Mesothelial cell of epicardium (in vitro differentiated cells): ENCODE data around the gene NIM1K. TPM values are rescaled to one million over a fixed set of nuclear protein-coding genes. Genes with fewer than 3 reads are reported as not detected.

Experiments
- DNase-seq, 2 experiments: peaks; one replicate each; pipeline ENCODE4 v3.0.0; 2021; ENCODE audit warnings: low spot score in 2 of 2; ENCODE audit not compliant: unreplicated experiment in 2 of 2
- H3K27ac Mint-ChIP-seq: 2 replicates; pipeline ENCODE4 v1.8.0; 2021; ENCODE audit warnings: mixed read lengths
- H3K27me3 Mint-ChIP-seq: 2 replicates; pipeline ENCODE4 v1.8.0; 2021; ENCODE audit warnings: low read depth, mixed read lengths
- H3K36me3 Mint-ChIP-seq: 2 replicates; pipeline ENCODE4 v1.8.0; 2021; ENCODE audit warnings: mixed read lengths
- H3K4me1 Mint-ChIP-seq: 2 replicates; pipeline ENCODE4 v1.8.0; 2021; ENCODE audit warnings: mixed read lengths
- H3K4me3 Mint-ChIP-seq: 2 replicates; pipeline ENCODE4 v1.8.0; 2021; ENCODE audit warnings: mild to moderate bottlenecking, moderate library complexity, mixed read lengths
- H3K9me3 Mint-ChIP-seq: 2 replicates; pipeline ENCODE4 v1.8.0; 2021; ENCODE audit warnings: mixed read lengths
- total RNA-seq: library from RNA; stranded (reverse); gene quantifications from 3 replicates; pipeline ENCODE4 v1.2.1, GENCODE V29; 2021
- TF ChIP-seq, protein P1 (sequence below): fragments of 200-600 bp; sonication (generic); IDR thresholded peaks from one replicate; pipeline ENCODE4 v1.5.0; 2021; ENCODE audit warnings: antibody characterized with exemption; ENCODE audit not compliant: unreplicated experiment

Gene NIM1K
- total RNA-seq, 1 donor from 2014 or later: 0.22 TPM

DNA sequence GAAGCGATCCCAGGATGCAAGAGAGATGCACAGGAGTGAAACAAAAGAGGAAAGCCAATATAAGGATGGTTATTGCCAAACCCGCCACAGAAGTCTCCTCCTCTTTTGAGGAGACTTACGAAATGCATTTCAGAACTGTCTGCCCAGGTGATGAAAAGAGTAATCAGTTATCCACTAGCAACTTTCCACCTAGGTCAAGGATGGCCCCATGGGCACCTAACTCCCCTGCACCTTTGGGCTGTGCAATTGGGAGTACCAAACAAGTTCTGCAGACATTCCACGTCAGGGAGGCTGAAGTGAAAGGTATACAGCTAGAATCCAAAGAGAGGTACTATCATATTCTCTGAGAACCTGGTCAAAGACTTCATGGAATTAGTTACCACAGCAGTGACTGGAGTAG is 95.5 kb downstream of the NIM1K start:
- Mint-ChIP-seq H3K9me3 (no peaks in the 10 kb centered on the region), H3K36me3 (peaks cover 29% of the 10 kb centered on the region), H3K4me3 (no peak overlapping the region), H3K4me1 (peaks cover 2% of the 10 kb centered on the region), H3K27me3 (no peaks in the 10 kb centered on the region), H3K27ac (no peak overlapping the region)
- TF ChIP-seq, protein P1, sequence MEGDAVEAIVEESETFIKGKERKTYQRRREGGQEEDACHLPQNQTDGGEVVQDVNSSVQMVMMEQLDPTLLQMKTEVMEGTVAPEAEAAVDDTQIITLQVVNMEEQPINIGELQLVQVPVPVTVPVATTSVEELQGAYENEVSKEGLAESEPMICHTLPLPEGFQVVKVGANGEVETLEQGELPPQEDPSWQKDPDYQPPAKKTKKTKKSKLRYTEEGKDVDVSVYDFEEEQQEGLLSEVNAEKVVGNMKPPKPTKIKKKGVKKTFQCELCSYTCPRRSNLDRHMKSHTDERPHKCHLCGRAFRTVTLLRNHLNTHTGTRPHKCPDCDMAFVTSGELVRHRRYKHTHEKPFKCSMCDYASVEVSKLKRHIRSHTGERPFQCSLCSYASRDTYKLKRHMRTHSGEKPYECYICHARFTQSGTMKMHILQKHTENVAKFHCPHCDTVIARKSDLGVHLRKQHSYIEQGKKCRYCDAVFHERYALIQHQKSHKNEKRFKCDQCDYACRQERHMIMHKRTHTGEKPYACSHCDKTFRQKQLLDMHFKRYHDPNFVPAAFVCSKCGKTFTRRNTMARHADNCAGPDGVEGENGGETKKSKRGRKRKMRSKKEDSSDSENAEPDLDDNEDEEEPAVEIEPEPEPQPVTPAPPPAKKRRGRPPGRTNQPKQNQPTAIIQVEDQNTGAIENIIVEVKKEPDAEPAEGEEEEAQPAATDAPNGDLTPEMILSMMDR: no peak
- no peak for DNase-seq

DNA sequence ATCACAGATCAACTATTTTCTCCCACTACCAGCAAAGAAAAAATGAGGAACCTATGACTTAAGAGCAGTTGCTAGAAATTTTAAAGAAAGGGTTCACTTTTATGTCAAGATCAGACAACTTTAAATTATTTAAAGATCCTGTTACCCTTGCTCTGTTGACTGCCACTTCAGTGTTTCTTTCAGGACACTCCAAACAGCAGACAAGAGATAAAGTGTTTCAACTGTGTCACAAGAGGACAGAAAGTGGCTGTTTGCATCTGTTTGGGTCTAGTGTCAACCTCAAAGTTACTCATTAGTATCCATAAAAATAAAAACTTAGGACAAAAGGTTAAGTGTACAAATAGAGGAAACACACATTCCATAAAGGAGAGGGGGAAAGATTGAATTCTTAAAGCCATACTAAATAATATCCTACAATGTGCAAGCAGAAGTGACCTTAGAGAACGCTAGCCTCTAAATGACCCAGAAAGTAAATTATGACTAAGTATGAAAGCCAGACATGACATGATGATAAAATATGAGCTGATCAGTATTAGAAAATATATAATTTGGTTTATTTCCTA is 96.3 kb downstream of the NIM1K start:
- Mint-ChIP-seq H3K4me1 (peaks cover 2% of the 10 kb centered on the region), H3K4me3 (no peak overlapping the region), H3K27me3 (no peaks in the 10 kb centered on the region), H3K36me3 (peaks cover 34% of the 10 kb centered on the region), H3K9me3 (no peaks in the 10 kb centered on the region), H3K27ac (no peak overlapping the region)
- DNase-seq: no peak
- TF ChIP-seq, protein P1: no peak

DNA sequence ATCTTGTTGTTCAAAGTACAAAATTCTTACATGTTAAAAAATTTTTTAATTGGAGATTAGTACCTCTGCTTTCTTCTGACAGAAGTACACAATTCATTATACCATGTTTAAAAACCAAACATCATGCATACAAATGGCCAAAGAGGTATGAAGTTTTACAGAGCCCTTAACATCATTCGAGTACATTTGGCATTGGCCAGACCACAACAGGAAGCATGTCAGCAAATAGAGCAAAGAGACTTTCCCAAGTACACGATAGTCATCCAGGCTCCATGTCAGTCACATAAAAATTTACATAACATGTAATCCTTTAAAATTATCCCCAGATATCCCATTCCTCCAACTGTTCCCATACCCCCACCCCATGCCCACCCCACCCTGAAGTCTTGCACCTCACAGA is 98.7 kb downstream of the NIM1K start:
- peaks cover 19% of the 10 kb centered on the region for H3K4me1 Mint-ChIP-seq
- TF ChIP-seq, protein P1: no peak
- no peaks in the 10 kb centered on the region for H3K27me3 Mint-ChIP-seq
- no peak overlapping the region for H3K27ac Mint-ChIP-seq
- peaks cover 42% of the 10 kb centered on the region for H3K36me3 Mint-ChIP-seq
- no peaks in the 10 kb centered on the region for H3K9me3 Mint-ChIP-seq
- no peak for DNase-seq
- H3K4me3 Mint-ChIP-seq: no peak overlapping the region

DNA sequence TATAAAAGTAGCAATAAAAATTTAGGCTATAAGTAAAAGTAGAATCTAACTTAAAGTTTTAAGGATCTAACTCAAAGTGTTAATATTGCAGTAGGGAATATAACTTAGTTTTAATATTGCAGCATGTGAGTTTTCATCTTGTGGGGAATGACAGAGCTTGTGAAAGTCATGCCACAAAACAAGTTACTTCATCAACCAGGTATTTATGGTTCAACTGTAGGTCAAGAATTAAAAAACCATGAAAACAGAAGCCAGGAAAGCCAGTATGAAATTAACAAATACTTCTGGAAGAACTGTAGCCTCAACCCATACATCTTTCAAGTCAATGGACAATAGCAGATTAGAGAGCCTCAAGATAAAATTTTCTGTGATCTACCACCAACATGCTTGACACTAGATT is 102.2 kb downstream of the NIM1K start:
- no peaks in the 10 kb centered on the region for H3K9me3 Mint-ChIP-seq
- DNase-seq: no peak
- peaks cover 32% of the 10 kb centered on the region for H3K4me1 Mint-ChIP-seq
- no peaks in the 10 kb centered on the region for H3K27me3 Mint-ChIP-seq
- peak overlapping the region; percentile 68 for H3K27ac Mint-ChIP-seq
- TF ChIP-seq, protein P1: no peak
- H3K36me3 Mint-ChIP-seq: peaks cover 51% of the 10 kb centered on the region
- H3K4me3 Mint-ChIP-seq: no peak overlapping the region

DNA sequence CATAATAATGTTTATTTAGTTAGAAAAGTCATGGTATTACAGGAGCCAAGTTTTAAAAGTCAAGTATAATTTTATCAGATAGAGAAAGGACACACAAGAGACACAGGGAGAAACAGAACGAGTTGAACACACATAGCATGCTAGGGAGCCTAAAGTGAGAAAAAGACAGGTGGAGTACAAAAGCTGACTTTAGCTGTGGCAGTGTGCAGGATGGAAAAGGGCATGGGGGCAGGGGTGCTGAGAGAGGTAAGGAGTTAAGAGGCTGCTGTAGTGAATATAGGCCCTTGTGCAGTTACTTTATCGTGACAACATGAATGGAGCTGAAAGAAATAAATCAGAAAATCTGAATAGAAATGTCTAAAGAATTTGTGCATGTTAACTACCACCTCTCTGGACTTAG is 103.2 kb downstream of the NIM1K start:
- H3K27me3 Mint-ChIP-seq: no peaks in the 10 kb centered on the region
- no peak for DNase-seq

More for the DNA sequence above, 103.2 kb downstream of the NIM1K start:
- Mint-ChIP-seq H3K4me1 (peaks cover 32% of the 10 kb centered on the region), H3K27ac (peak overlapping the region; percentile 85), H3K9me3 (no peaks in the 10 kb centered on the region), H3K4me3 (no peak overlapping the region), H3K36me3 (peaks cover 53% of the 10 kb centered on the region)
- TF ChIP-seq, protein P1: no peak
